K562 (cell line): Measurements from ENCODE around the gene HCST. TPM values are rescaled to one million over a fixed set of nuclear protein-coding genes. Genes with fewer than 3 reads are reported as not detected.

Experiments
- CHD2 ChIP-seq: IDR thresholded peaks from 2 replicates; pipeline ENCODE4 v1.6.1; 2011; ENCODE audit warnings: low read depth, low read length
- GATAD2B ChIP-seq: fragments of 450-650 bp; IDR thresholded peaks from 2 replicates; pipeline ENCODE4 v1.6.1; 2017; ENCODE audit warnings: mild to moderate bottlenecking, borderline replicate concordance
- GTF2E2 ChIP-seq: fragments of 200-800 bp; sonication (Bioruptor generic); IDR thresholded peaks from 2 replicates; pipeline ENCODE4 v1.6.1; 2016; ENCODE audit warnings: missing genetic modification characterization, missing compliant biosample characterization
- HDAC1 ChIP-seq, 2 experiments: fragments of 450-650 bp; IDR thresholded peaks; 2 replicates each; pipeline ENCODE4 v1.6.1; 2016 to 2017; ENCODE audit warnings: inconsistent platforms in 1 of 2, mild to moderate bottlenecking in 1 of 2, moderate library complexity in 1 of 2
- MIER1 ChIP-seq: fragments of 450-650 bp; IDR thresholded peaks from 2 replicates; pipeline ENCODE4 v1.6.1; 2016; ENCODE audit warnings: antibody characterized with exemption, mild to moderate bottlenecking, low read depth
- NFIX ChIP-seq: fragments of 250-450 bp; sonication (Bioruptor Pico); IDR thresholded peaks from 2 replicates; pipeline ENCODE4 v1.4.0; 2020; ENCODE audit warnings: low read depth, mild to moderate bottlenecking, moderate library complexity
- RREB1 ChIP-seq: fragments of 250-450 bp; sonication (Bioruptor Pico); IDR thresholded peaks from 2 replicates; pipeline ENCODE4 v1.4.0; 2020
- SIN3A ChIP-seq, 2 experiments: fragments of 150-350 bp in 1 of 2; IDR thresholded peaks; 2 replicates each; pipeline ENCODE4 v1.6.1; 2011 to 2016; ENCODE audit warnings: borderline replicate concordance in 2 of 2, low read depth in 2 of 2, low read length in 2 of 2, mild to moderate bottlenecking in 2 of 2, moderate library complexity in 2 of 2; ENCODE audit not compliant: control insufficient read depth in 1 of 2
- TAL1 ChIP-seq: fragments of 450-650 bp; IDR thresholded peaks from 2 replicates; pipeline ENCODE4 v1.6.1; 2016; ENCODE audit warnings: mild to moderate bottlenecking
- THAP12 ChIP-seq: fragments of 250-450 bp; sonication (Bioruptor Pico); IDR thresholded peaks from 2 replicates; pipeline ENCODE4 v1.9.0; 2021; ENCODE audit warnings: mild to moderate bottlenecking, inconsistent platforms
- ZBTB49 ChIP-seq: sonication (generic); formaldehyde crosslinking; IDR thresholded peaks from 2 replicates; pipeline ENCODE4 v1.8.0; 2022; ENCODE audit warnings: missing genetic modification reagents, mild to moderate bottlenecking, borderline replicate concordance
- ZNF655 ChIP-seq: fragments of 250-450 bp; sonication (Bioruptor Pico); IDR thresholded peaks from 2 replicates; pipeline ENCODE4 v1.5.0; 2021
- ZNF780A ChIP-seq: fragments of 250-450 bp; sonication (Bioruptor Pico); IDR thresholded peaks from 2 replicates; pipeline ENCODE4 v1.5.0; 2021; ENCODE audit warnings: mild to moderate bottlenecking
- polyA plus RNA-seq, 8 experiments: library from polyadenylated mRNA; depleted of rRNA in 4 of 8; stranded (reverse) in 5 of 8; unstranded in 3 of 8; fragments of >200 nt; fragmentation: Nextera tagmentation in 2 of 8; fragmentation: Illumina TruSeq in 1 of 8; extraction: Ambion mirVana in 2 of 8; extraction: Trizol in 1 of 8; gene quantifications; 2 replicates each; pipeline versions ENCODE4 v1.2.1 to v1.2.3, GENCODE V29; 2011 to 2014; ENCODE audit warnings: inconsistent platforms in 1 of 8, missing spikeins in 1 of 8
- total RNA-seq, 7 experiments: library from RNA; depleted of rRNA in 6 of 7; stranded (reverse); fragments of >200 nt in 6 of 7; fragmentation: Illumina TruSeq in 2 of 7; extraction: Trizol in 2 of 7; gene quantifications; 2 replicates each; pipeline versions ENCODE4 v1.2.1 to v1.2.3, GENCODE V29; 2011 to 2021; ENCODE audit warnings: low replicate concordance in 1 of 7

Gene HCST
- total and polyA plus RNA-seq, 9 of the 15 experiments (the other 6 are each of a cell fraction or from before 2014, with no cell fraction given), result 0.29 to 1.9 (median 0.95) TPM; not detected in 2

GRCh38 chr19:35899547-35900214, 2.6 kb upstream of the HCST start (continued):
- TF ChIP-seq RREB1 (CRISPR knock-in tag) (no peak), NFIX (CRISPR knock-in tag) (no peak), SIN3A (IDR thresholded peaks at IDR 0.05; ENCODE audit: borderline replicate concordance in 2 of 2, control insufficient read depth in 1 of 2, low read depth in 2 of 2, low read length in 2 of 2) (peak; percentile 19 to 42; a peak in 1 of 4 replicates), ZNF780A (CRISPR knock-in tag) (no peak), CHD2 (peak; percentile 35; the same call in 1 of the 2 replicates), GATAD2B (peak; percentile 89), ZNF655 (CRISPR knock-in tag) (no peak), MIER1 (no peak), THAP12 (0 out of 2 replicates have a peak, but pooled peaks have one; percentile 33), ZBTB49 (CRISPR knock-in tag) (no peak), GTF2E2 (tag) (no peak), TAL1 (no peak), HDAC1 (IDR thresholded peaks at IDR 0.05) (peak in 1 of 2 experiments; percentile 71; a peak in 2 of 4 replicates)
